Measurements from ENCODE around the gene ELAPOR1.

The ELAPOR1 gene

DNA sequence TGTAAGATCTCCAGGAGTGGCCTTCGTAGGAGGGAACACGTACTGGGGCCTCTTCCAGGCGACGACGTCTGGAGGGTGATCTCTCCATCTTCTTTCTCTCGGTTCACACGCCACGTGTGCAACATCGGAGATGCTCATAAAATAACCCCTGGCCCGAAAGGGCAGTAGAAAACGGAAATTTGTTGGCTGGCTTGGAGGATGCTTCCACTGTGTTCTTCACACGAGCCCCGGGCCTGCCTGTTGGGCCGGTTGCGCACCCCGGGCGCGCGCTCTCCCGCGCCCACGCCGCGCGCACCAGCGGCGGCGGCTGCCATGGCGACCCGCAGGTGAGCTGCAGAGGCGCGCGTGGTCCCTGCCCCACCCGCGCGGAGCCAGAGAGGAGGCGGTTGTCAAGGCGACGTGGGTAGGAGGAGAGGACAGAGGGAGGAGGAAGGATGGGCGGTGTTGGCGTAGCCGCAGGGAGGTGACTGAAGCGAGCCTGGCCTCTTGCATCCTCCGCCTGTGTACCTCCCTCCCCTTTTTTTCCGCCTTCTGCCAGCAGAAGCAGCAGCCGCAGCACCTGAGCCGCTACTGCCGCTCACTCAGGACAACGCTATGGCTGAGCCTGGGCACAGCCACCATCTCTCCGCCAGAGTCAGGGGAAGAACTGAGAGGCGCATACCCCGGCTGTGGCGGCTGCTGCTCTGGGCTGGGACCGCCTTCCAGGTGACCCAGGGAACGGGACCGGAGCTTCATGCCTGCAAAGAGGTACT lies at the start of gene ELAPOR1:
Gene ELAPOR1, plus strand, starts transcription at position 526 of the 752 bp plus-strand sequence. Its CDS starts 69 bp downstream, at position 595.
- in situ Hi-C loops (cut with HindIII; ENCODE audit: low sequenced_read_pairs): no loop called here
- peak within 1 kb of the TSS; percentile 17 for H3K4me3 ChIP-seq (ENCODE audit: low read depth, low read length)
- DNase-seq (ENCODE audit: low read depth, low spot score): no peak
- TF ChIP-seq CTCF (IDR thresholded peaks at IDR 0.05; ENCODE audit: low read depth, low read length): no peak

DNA sequence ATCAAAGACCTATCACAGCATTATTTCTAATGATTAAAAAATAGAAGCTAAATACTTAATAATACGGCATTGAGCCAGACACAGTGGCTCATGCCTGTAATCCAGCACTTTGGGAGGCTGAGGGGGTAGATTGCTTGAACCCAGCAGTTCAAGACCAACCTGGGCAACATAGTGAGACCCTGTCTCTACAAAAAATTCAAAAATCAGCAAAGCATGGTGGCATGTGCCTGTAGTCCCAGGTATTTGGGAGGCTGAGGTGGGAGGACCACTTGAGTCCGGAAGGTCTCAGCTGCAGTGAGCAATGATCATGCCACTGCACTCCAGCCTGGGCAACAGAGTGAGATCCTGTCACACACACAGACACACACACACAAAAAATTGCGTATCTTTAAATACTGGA lies 48.8 kb upstream of the ELAPOR1 start:
- DNase-seq (ENCODE audit: low read depth, low spot score): no peak
- in situ Hi-C loops (cut with HindIII; ENCODE audit: low sequenced_read_pairs): no loop called here
- no peak overlapping the region for H3K4me3 ChIP-seq (ENCODE audit: low read depth, low read length)
- no peak for TF ChIP-seq CTCF (IDR thresholded peaks at IDR 0.05; ENCODE audit: low read depth, low read length)

GRCh38 chr1:109067883-109068282 lies 46.0 kb upstream of the ELAPOR1 start:
- DNase-seq (ENCODE audit: low read depth, low spot score): no peak
- TF ChIP-seq CTCF (IDR thresholded peaks at IDR 0.05; ENCODE audit: low read depth, low read length): no peak
- in situ Hi-C loops (cut with HindIII; ENCODE audit: low sequenced_read_pairs): no loop called here
- no peak overlapping the region for H3K4me3 ChIP-seq (ENCODE audit: low read depth, low read length)

DNA sequence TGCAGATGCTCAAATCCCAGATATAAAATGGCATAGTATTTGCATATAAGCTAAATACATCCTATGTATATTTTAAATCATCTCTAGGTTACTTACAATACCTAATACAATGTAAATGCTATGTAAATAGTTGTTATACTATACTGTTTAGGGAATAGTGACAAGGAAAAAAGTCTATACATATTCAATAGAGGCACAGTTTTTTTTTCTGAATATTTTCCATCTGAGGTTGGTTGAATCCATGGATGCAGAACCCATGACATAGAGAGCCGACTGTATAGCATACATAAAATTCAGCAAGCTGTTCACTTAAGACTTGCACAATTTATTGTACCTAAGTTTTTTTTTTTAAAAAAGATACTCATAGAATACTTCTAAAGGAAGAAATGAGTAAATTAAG lies 44.6 kb upstream of the ELAPOR1 start:
- in situ Hi-C loops (cut with HindIII; ENCODE audit: low sequenced_read_pairs): no loop called here
- no peak for DNase-seq (ENCODE audit: low read depth, low spot score)
- H3K4me3 ChIP-seq (ENCODE audit: low read depth, low read length): no peak overlapping the region
- TF ChIP-seq CTCF (IDR thresholded peaks at IDR 0.05; ENCODE audit: low read depth, low read length): no peak

GRCh38 chr1:109075531-109076490 lies 38.1 kb upstream of the ELAPOR1 start, which contains the start of gene TAF13:
Gene TAF13 (minus strand): TSS chr1:109076003. CDS start chr1:109075947, 56 bp downstream.
- peak; percentile 97 for DNase-seq (ENCODE audit: low read depth, low spot score)
- in situ Hi-C loops (cut with HindIII; ENCODE audit: low sequenced_read_pairs): no loop called here

More at GRCh38 chr1:109075531-109076490, 38.1 kb upstream of the ELAPOR1 start, which contains the start of gene TAF13:
- H3K4me3 ChIP-seq (ENCODE audit: low read depth, low read length): peak within 1 kb of the TSS; percentile 100
- peak; percentile 24 for TF ChIP-seq CTCF (IDR thresholded peaks at IDR 0.05; ENCODE audit: low read depth, low read length)

All from astrocyte of the spinal cord (primary cell).